ENCODE measurements around the gene NTMT1. TPM values are rescaled to one million over a fixed set of nuclear protein-coding genes. Genes with fewer than 3 reads are reported as not detected.

The NTMT1 gene
- total RNA-seq, 3 donors from 2014 or later, result 22.0 to 32.0 (median 26.2) TPM

DNA sequence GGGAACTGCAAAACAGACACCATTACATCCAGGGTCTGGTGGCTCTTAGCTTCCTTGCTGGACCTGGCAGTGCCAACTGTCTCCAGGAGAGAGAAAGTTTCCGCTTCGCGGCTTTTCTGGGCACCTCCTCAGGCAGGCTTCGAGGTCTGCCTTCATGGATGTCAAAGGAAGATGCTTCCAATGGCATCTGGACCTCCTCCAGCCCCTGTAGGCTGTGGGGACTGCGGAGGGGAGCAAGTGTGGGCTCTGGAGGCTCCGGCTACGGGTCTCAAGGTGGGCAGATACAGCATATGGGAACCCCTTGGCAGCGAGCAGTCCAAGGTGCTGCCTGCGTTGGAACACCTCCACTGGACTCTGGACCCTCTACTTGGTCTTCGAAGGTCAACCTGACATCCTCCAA, 11.0 kb upstream of the NTMT1 start:
- TF ChIP-seq CTCF (IDR thresholded peaks at IDR 0.05), result no peak
- intact Hi-C loops (cut with DNase I, micrococcal nuclease), result loop anchor here (5.0 kb wide), 3 partner anchors 438 to 483 kb away; partner anchors contain the start of gene IER5L (in 1 of the 2)
- Histone ChIP-seq H3K4me1 (ENCODE audit: low read depth) (peaks cover 6% of the 10 kb centered on the region), H3K4me3 (no peak overlapping the region), H3K9me3 (no peaks in the 10 kb centered on the region), H3K36me3 (ENCODE audit: low read depth) (no peaks in the 10 kb centered on the region)
- ATAC-seq, result no peak
- DNase-seq, result peak in 1 of 3 donors; percentile 23

DNA sequence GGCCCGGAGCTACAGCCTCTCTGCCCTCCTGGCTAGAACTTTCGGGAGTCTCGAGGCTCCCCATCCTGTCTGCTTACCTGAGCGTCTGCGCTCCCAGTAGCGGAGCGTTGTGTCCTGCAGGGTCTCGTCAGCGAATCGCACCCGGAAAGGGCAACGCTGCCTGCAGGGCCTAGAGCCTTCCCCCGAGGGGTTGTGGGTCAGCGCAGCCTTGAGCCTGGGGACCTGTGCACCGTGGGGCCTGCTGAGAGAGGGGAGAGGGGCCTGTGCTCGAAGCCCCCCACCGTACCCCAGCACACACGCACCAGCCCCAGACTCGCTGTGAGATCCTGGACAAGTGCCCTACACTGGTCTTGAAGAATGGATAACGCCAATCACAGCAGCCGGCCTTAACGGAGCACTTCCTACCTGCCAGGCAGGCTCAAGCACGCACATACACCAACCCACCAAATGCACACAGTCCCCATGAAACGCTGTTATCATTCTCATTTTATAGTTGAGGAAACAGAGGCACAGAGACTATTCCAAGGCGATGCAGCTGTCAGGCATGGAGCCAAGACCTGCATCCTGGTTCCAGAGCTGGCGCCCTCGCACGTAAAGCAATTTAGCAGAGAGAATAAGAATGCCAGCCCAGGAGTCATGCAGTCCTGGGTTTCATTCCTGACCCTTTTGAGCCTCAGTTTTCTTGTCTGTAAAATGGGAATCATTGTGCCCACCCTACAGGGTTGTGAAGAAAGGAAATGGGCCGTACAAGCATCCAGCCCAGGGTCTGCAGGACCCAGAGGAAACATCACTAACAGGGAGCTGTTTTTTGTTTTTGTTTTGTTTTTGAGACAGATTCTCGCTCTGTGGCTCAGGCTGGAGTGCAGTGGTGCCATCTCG, 10.3 kb upstream of the NTMT1 start:
- peak in 1 of 3 donors; percentile 46 for DNase-seq
- TF ChIP-seq CTCF (IDR thresholded peaks at IDR 0.05), result no peak
- Histone ChIP-seq H3K4me1 (ENCODE audit: low read depth) (peaks cover 13% of the 10 kb centered on the region), H3K9me3 (no peaks in the 10 kb centered on the region), H3K4me3 (no peak overlapping the region), H3K36me3 (ENCODE audit: low read depth) (no peaks in the 10 kb centered on the region)
- ATAC-seq, result no peak
- intact Hi-C loops (cut with DNase I, micrococcal nuclease), result no loop called here

GRCh38 chr9:129617167-129617566, 8.8 kb upstream of the NTMT1 start:
- ATAC-seq (peak; percentile 28), DNase-seq (no peak)
- intact Hi-C loops (cut with DNase I, micrococcal nuclease), result no loop called here
- Histone ChIP-seq H3K36me3 (ENCODE audit: low read depth) (no peaks in the 10 kb centered on the region), H3K4me1 (ENCODE audit: low read depth) (peaks cover 12% of the 10 kb centered on the region), H3K9me3 (no peaks in the 10 kb centered on the region), H3K4me3 (no peak overlapping the region)
- TF ChIP-seq CTCF (IDR thresholded peaks at IDR 0.05), result no peak

GRCh38 chr9:129619787-129620668, 5.9 kb upstream of the NTMT1 start:
- no peaks in the 10 kb centered on the region for H3K36me3 ChIP-seq (ENCODE audit: low read depth)
- ATAC-seq, result peak; percentile 50
- peaks cover 12% of the 10 kb centered on the region for H3K4me1 ChIP-seq (ENCODE audit: low read depth)
- no peaks in the 10 kb centered on the region for H3K9me3 ChIP-seq
- DNase-seq, result no peak
- H3K4me3 ChIP-seq, result no peak overlapping the region
- intact Hi-C loops (cut with DNase I, micrococcal nuclease), result no loop called here
- no peak for TF ChIP-seq CTCF (IDR thresholded peaks at IDR 0.05)

- DNase-seq (no peak), ATAC-seq (no peak)
- H3K36me3 ChIP-seq (ENCODE audit: low read depth), result no peaks in the 10 kb centered on the region
- no peaks in the 10 kb centered on the region for H3K9me3 ChIP-seq
- H3K4me3 ChIP-seq, result no peak within 1 kb of the TSS
- no peak for TF ChIP-seq CTCF (IDR thresholded peaks at IDR 0.05)
- intact Hi-C loops (cut with DNase I, micrococcal nuclease), result no loop called here
- peaks cover 16% of the 10 kb centered on the region for H3K4me1 ChIP-seq (ENCODE audit: low read depth)
Observed at GRCh38 chr9:129620669-129621295, 5.2 kb upstream of the NTMT1 start, which contains the start of gene C9orf50. C9orf50 (minus strand) TSS chr9:129621101; CDS start chr9:129620574, 527 bp downstream.

Measured in mucosa of descending colon (tissue), 3 donors.